Gastroesophageal sphincter (tissue), 4 donors: ENCODE data around the gene LONP2. TPM values are rescaled to one million over a fixed set of nuclear protein-coding genes. Genes with fewer than 3 reads are reported as not detected.

Source experiments
- ATAC-seq: fragments of 150-250 bp; one replicate; pipeline ENCODE4 v1.9.1; 2016; ENCODE audit warnings: mild to moderate bottlenecking, moderate library complexity
- H3K27ac ChIP-seq, 4 donors: fragments of 200-600 bp; sonication (generic) in 3 of 4; 1 replicate in 3 of 4; 2 replicates in 1 of 4; pipeline ENCODE4 v1.5.1; 2016 to 2019
- H3K27me3 ChIP-seq: fragments of 200-600 bp; sonication (generic); one replicate; pipeline ENCODE4 v1.5.1; 2019
- H3K36me3 ChIP-seq, 2 donors: fragments of 200-600 bp; sonication (generic); one replicate each; pipeline ENCODE4 v1.5.1; 2019; ENCODE audit warnings: control low read depth in 1 of 2
- H3K4me1 ChIP-seq, 3 donors: fragments of 200-600 bp; sonication (generic); 1 replicate in 2 of 3; 2 replicates in 1 of 3; pipeline ENCODE4 v1.5.1; 2016 to 2019; ENCODE audit warnings: control low read depth in 2 of 3
- H3K4me3 ChIP-seq, 2 donors: fragments of 200-600 bp; sonication (generic); one replicate each; pipeline ENCODE4 v1.5.1; 2019; ENCODE audit warnings: mild to moderate bottlenecking in 1 of 2, moderate library complexity in 1 of 2
- H3K9me3 ChIP-seq, 3 donors: fragments of 200-600 bp; sonication (generic); one replicate each; pipeline ENCODE4 v1.5.1; 2017 to 2019; ENCODE audit warnings: control low read depth in 2 of 3
- EP300 ChIP-seq: sonication (generic); formaldehyde crosslinking; IDR thresholded peaks from one replicate; pipeline ENCODE4 v1.6.1; 2017; ENCODE audit warnings: antibody characterized with exemption, mild to moderate bottlenecking
- POLR2A ChIP-seq, 2 donors: fragments of 450-650 bp; IDR thresholded peaks; one replicate each; pipeline ENCODE4 v1.6.1; 2017; ENCODE audit warnings: antibody characterized with exemption in 2 of 2, mild to moderate bottlenecking in 2 of 2, moderate library complexity in 1 of 2
- POLR2AphosphoS5 ChIP-seq: sonication (generic); formaldehyde crosslinking; IDR thresholded peaks from one replicate; pipeline ENCODE4 v1.6.1; 2017; ENCODE audit warnings: antibody characterized with exemption
- WGBS, 2 donors: methylation state at CpG; one replicate each; pipeline ENCODE4 v1.1.5; 2018; ENCODE audit warnings: low coverage in 1 of 2; 5-methylcytosine and 5-hydroxymethylcytosine counted together
- total RNA-seq, 4 donors: library from RNA; depleted of rRNA; stranded (reverse); fragments of >200 nt; gene quantifications; one replicate each; pipeline ENCODE4 v1.1.0, GENCODE V29; 2016
- TF ChIP-seq, protein P1 (sequence below), 4 experiments: fragments of 200-600 bp in 2 of 4; fragments of 450-650 bp in 2 of 4; sonication (generic) in 1 of 4; IDR thresholded peaks; one replicate each; pipeline ENCODE4 v1.5.1; 2017 to 2019; ENCODE audit warnings: antibody characterized with exemption in 4 of 4, mild to moderate bottlenecking in 2 of 4, moderate library complexity in 2 of 4

LONP2 gene
- total RNA-seq, 4 donors from 2014 or later = 61.5 to 83.7 (median 72.3) TPM

DNA sequence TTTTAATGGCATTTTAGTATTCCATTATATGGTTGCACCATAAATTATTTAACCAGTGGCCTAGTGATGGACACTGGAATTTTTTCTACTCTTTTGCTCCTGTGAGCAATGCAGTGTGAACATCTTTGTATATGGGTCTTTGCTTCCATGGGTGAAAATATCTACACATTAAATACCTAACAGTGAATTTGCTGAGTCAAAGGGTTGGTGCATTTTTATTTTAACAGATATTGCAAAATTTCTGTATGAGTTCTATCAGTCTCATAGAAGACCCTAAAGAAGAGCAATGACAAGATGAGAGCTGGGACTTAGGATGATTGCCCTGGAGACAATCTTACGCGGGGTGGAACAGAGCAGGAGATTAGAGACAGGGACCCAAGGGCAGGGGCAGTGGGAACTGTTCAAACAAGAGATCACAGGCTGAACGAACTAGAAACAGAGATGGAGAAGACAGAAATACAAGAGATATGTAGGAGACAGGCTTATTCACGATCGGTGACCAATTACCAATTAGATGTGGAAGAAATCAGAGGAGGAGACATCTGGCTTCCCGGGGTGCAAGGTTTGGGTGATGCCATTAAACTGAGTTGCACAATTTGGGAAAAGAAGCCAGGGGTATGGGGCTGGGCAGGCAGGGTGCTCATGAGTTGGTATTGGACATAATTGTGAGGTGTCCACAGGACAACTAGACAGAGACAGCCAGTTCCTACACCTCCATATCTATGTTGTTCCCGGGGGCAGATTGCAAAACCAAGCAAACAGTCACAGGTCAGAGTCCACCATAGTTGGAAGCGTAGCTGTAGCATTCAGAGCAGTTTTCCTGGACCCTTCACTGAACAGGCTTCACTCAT, 39.9 kb upstream of the LONP2 start:
- Histone ChIP-seq H3K9me3 (no peaks in the 10 kb centered on the region), H3K4me3 (no peak overlapping the region), H3K27ac (no peak overlapping the region), H3K4me1 (no peaks in the 10 kb centered on the region), H3K36me3 (no peaks in the 10 kb centered on the region), H3K27me3 (peaks cover 18% of the 10 kb centered on the region)
- TF ChIP-seq POLR2AphosphoS5 (no peak), EP300 (no peak), POLR2A (IDR thresholded peaks at IDR 0.05) (no peak)
- TF ChIP-seq, protein P1, sequence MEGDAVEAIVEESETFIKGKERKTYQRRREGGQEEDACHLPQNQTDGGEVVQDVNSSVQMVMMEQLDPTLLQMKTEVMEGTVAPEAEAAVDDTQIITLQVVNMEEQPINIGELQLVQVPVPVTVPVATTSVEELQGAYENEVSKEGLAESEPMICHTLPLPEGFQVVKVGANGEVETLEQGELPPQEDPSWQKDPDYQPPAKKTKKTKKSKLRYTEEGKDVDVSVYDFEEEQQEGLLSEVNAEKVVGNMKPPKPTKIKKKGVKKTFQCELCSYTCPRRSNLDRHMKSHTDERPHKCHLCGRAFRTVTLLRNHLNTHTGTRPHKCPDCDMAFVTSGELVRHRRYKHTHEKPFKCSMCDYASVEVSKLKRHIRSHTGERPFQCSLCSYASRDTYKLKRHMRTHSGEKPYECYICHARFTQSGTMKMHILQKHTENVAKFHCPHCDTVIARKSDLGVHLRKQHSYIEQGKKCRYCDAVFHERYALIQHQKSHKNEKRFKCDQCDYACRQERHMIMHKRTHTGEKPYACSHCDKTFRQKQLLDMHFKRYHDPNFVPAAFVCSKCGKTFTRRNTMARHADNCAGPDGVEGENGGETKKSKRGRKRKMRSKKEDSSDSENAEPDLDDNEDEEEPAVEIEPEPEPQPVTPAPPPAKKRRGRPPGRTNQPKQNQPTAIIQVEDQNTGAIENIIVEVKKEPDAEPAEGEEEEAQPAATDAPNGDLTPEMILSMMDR (IDR thresholded peaks at IDR 0.05) = no peak
- no peak for ATAC-seq
- 86 to 89% methylated on average over 5 to 8 of the region's 8 CpGs for WGBS, 2 donors

GRCh38 chr16:48204825-48205151, 39.3 kb upstream of the LONP2 start:
- Histone ChIP-seq H3K4me1 (no peaks in the 10 kb centered on the region), H3K36me3 (no peaks in the 10 kb centered on the region), H3K9me3 (no peaks in the 10 kb centered on the region), H3K27ac (no peak overlapping the region), H3K4me3 (no peak overlapping the region), H3K27me3 (peaks cover 18% of the 10 kb centered on the region)
- no peak for TF ChIP-seq POLR2AphosphoS5
- TF ChIP-seq EP300 = no peak
- TF ChIP-seq, protein P1 (IDR thresholded peaks at IDR 0.05) = no peak
- TF ChIP-seq POLR2A (IDR thresholded peaks at IDR 0.05) = no peak
- 78 to 84% methylated on average over 6 of the region's 6 CpGs for WGBS, 2 donors
- no peak for ATAC-seq

GRCh38 chr16:48206594-48207242, 37.4 kb upstream of the LONP2 start:
- no peak for ATAC-seq
- TF ChIP-seq EP300 (no peak), POLR2AphosphoS5 (no peak), POLR2A (IDR thresholded peaks at IDR 0.05) (no peak)
- TF ChIP-seq, protein P1 (IDR thresholded peaks at IDR 0.05) = no peak
- WGBS, 2 donors = 51 to 75% methylated on average over 2 to 8 of the region's 8 CpGs

DNA sequence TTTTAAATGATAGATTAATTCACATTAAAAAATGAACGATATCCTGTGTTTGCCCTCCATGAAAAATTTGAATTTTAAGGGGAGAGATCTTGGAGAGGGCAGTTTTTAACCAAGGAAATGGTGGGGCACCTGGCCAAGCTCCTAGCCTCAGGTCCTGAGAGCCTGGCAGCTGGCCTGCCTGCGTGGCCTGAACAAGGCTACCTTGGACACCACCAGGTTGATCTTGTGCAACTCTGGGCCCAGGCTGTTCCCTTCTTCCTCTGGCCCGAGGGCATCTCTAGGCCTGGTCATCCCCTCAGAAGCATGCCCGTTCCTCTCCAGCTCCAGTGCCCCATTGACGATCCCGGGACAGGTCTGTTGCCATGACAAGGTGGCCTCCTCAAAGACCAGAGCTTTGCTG, 33.4 kb upstream of the LONP2 start:
- no peak overlapping the region for H3K4me3 ChIP-seq
- no peak overlapping the region for H3K27ac ChIP-seq
- TF ChIP-seq EP300 (no peak), POLR2A (IDR thresholded peaks at IDR 0.05) (no peak), POLR2AphosphoS5 (no peak)
- TF ChIP-seq, protein P1 (IDR thresholded peaks at IDR 0.05) = no peak
- H3K36me3 ChIP-seq = no peaks in the 10 kb centered on the region
- ATAC-seq = no peak
- no peaks in the 10 kb centered on the region for H3K4me1 ChIP-seq
- 58 to 60% methylated on average over 1 to 2 of the region's 6 CpGs for WGBS, 2 donors
- no peaks in the 10 kb centered on the region for H3K9me3 ChIP-seq
- peaks cover 18% of the 10 kb centered on the region for H3K27me3 ChIP-seq

More at GRCh38 chr16:48206594-48207242, 37.4 kb upstream of the LONP2 start:
- H3K27ac ChIP-seq = no peak overlapping the region
- peaks cover 18% of the 10 kb centered on the region for H3K27me3 ChIP-seq
- no peaks in the 10 kb centered on the region for H3K9me3 ChIP-seq
- H3K4me3 ChIP-seq = no peak overlapping the region
- H3K4me1 ChIP-seq = no peaks in the 10 kb centered on the region
- no peaks in the 10 kb centered on the region for H3K36me3 ChIP-seq

GRCh38 chr16:48212033-48212432, 32.1 kb upstream of the LONP2 start:
- Histone ChIP-seq H3K27me3 (peaks cover 16% of the 10 kb centered on the region), H3K4me3 (no peak overlapping the region), H3K36me3 (no peaks in the 10 kb centered on the region), H3K9me3 (no peaks in the 10 kb centered on the region), H3K4me1 (no peaks in the 10 kb centered on the region), H3K27ac (no peak overlapping the region)
- WGBS, 2 donors = 31% methylated on average over 2 of the region's 3 CpGs; no CpG with 5 or more reads in 1 of the 2 donors
- TF ChIP-seq POLR2A (IDR thresholded peaks at IDR 0.05) = no peak
- no peak for TF ChIP-seq POLR2AphosphoS5
- TF ChIP-seq, protein P1 (IDR thresholded peaks at IDR 0.05) = no peak
- no peak for TF ChIP-seq EP300
- ATAC-seq = no peak
